A549 (cell line): ENCODE data around the gene ERRFI1.
A peak's percentile ranks its signal among the peaks of the same experiment; 100 is the strongest.

Experiments used
- CTCF ChIP-seq: fragments of >200 bp; sonication (Bioruptor Twin); formaldehyde crosslinking; IDR thresholded peaks from 3 replicates; pipeline ENCODE4 v1.5.1; 2016
- EP300 ChIP-seq, 2 experiments: fragments of >200 bp; sonication (Bioruptor Twin); formaldehyde crosslinking; IDR thresholded peaks; 2 replicates in 1 of 2; 3 replicates in 1 of 2; pipeline ENCODE4 v1.6.1; 2016 to 2017
- ESRRA ChIP-seq: fragments of 150-350 bp; IDR thresholded peaks from 2 replicates; pipeline ENCODE4 v1.6.1; 2014; ENCODE audit warnings: mild to moderate bottlenecking, low read length, borderline replicate concordance
- MAX ChIP-seq: IDR thresholded peaks from 2 replicates; pipeline ENCODE4 v1.6.1; 2012
- NFE2L2 ChIP-seq: fragments of 150-350 bp; conservative IDR thresholded peaks from 2 replicates; pipeline ENCODE4 v1.6.1; 2014; ENCODE audit warnings: low read length
- POLR2A ChIP-seq: IDR thresholded peaks from 2 replicates; pipeline ENCODE4 v1.6.1; 2012; ENCODE audit warnings: mild to moderate bottlenecking, low read length
- RARB ChIP-seq: fragments of 250-450 bp; sonication (Bioruptor Pico); IDR thresholded peaks from 2 replicates; pipeline ENCODE4 v1.8.0; 2021; ENCODE audit warnings: mild to moderate bottlenecking, moderate library complexity
- RFX5 ChIP-seq: fragments of 450-650 bp; IDR thresholded peaks from 2 replicates; pipeline ENCODE4 v1.7.1; 2014; ENCODE audit warnings: antibody characterized with exemption, mild to moderate bottlenecking, moderate library complexity
- SMC3 ChIP-seq: fragments of >200 bp; sonication (Bioruptor Twin); formaldehyde crosslinking; IDR thresholded peaks from 3 replicates; pipeline ENCODE4 v1.6.1; 2018; ENCODE audit warnings: inconsistent platforms
- ZSCAN20 ChIP-seq: fragments of 250-450 bp; sonication (Bioruptor Pico); IDR thresholded peaks from 2 replicates; pipeline ENCODE4 v1.8.0; 2022; ENCODE audit warnings: mild to moderate bottlenecking, moderate library complexity

GRCh38 chr1:8055973-8056372, 29.9 kb upstream of the ERRFI1 start:
- TF ChIP-seq NFE2L2 (no peak), ESRRA (no peak), POLR2A (no peak), CTCF (no peak), SMC3 (peak; percentile 22; the same call in 2 of the 3 replicates), ZSCAN20 (CRISPR knock-in tag) (no peak), RFX5 (no peak), MAX (no peak), EP300 (IDR thresholded peaks at IDR 0.05) (no peak; a peak in 1 of 5 replicates), RARB (no peak)
